Activated CD8-positive, alpha-beta memory T cell treated with anti-CD3 and anti-CD28 coated beads, Interleukin-2, amount 50 U/mL, for 24 hours (primary cell): ENCODE data around the gene SUSD4.
"Not testable (repeated sequence)": the region's sequence is repeated elsewhere in the genome, so short reads cannot be mapped to it uniquely, and the experiment has no call there.

Source experiments
- DNase-seq: peaks from one replicate; pipeline ENCODE4 v3.0.0-alpha.2; 2020; ENCODE audit errors: extremely low read depth

Gene SUSD4

DNA sequence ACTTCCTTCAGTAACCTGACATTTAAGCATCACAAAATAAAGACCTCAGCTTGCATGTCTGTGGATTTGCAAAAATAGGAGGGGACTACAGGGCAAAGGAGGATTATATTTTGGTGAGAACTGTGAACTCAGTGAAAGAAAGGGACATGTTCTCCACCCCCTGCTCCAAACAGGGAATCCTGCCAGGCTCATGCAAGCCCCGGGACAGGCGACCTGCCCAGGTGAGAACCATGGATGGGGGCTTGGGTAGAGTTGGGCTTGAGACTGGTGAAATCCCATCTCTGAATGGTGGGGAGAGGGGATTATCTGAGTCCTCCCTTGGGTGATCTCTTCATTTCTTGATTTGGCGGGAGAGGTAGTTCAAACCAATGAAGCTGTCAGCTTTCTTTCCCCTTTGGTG, 110.1 kb downstream of the SUSD4 start:
- DNase-seq = no peak

DNA sequence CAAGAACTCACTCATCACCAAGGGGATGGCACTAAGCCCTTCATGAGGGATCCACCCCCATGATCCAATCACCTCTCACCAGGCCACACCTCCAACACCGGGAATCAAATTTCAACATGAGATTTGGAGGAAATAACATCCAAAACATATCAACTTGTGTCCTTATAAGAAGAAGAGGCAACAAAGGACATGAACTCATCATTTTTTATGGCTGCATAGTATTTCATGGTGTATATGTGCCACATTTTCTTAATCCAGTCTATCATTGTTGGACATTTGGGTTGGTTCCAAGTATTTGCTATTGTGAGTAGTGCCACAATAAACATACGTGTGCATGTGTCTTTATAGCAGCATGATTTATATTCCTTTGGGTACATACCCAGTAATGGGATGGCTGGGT, 112.6 kb downstream of the SUSD4 start:
- DNase-seq = not testable (repeated sequence)

DNA sequence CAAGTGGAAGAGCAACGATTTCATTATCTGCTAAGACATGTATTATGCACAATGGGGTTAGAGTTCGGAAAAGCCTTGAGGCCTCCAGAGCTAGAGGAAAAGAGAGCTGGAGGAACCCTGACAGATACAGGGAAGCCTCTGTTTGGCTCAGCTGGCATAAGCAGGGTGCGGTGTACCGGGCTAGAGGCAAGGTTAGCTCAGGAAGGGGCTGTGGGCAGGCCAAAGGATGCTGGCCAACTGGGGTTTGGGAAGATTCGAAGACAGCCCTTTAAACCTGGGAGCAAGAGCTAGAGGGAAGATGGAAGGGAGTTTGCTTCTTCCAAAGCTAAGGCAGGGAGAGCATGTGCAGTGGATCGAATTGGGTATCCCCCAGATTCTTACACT, 113.4 kb downstream of the SUSD4 start:
- DNase-seq = no peak

DNA sequence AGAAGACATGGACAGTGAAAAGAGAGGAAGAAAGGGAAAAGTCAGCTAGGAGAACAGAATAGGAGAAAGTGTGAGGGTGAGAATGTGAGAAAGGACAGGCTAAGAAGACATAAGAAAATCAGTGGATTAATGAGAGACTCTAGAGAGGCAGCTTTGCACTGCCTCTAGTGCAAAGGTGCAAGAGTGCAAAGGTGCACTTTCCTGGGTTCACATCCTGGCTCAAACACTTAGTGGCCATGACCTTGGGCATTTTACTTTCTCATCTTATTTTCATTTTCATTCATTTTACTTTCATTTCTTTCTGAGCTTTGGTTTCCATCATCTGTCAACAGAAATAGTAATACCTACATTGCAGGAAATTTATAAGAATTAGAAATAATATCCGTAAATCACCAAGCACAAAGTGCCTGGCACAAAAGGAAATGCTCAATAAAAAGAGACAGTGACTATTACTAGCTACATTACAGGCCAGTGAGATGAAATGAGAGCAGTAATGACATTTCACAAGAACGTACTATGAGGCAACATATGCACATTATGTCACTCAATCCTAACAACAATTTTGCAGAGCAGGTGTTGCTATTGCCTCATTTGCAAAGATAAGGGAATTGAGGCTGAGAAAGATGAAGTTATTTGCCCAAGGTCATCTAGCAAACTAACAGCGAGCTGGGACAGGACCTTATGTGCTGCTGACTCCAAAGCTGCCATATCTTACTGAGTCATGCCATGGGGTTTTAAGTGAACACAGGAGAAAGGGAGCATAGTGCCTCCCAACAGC, 113.9 kb downstream of the SUSD4 start:
- no peak for DNase-seq

DNA sequence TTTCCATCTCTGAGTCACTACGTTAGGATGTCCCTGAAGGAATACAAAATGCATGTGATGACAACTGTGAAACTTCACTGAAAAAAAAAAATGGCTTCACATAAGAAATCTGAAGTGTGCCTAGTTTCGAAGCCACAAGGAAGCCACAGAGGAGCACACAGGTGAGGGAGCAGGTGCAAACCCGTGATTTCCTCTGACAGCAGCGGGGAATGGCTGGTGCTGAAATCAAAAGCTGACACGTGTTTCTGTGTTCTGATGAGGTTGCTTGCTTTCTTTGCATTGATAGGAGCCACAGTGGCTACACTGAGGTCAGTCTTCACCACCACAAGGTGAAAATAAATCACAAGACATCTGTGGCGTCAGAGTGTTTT, 115.2 kb downstream of the SUSD4 start:
- no peak for DNase-seq

DNA sequence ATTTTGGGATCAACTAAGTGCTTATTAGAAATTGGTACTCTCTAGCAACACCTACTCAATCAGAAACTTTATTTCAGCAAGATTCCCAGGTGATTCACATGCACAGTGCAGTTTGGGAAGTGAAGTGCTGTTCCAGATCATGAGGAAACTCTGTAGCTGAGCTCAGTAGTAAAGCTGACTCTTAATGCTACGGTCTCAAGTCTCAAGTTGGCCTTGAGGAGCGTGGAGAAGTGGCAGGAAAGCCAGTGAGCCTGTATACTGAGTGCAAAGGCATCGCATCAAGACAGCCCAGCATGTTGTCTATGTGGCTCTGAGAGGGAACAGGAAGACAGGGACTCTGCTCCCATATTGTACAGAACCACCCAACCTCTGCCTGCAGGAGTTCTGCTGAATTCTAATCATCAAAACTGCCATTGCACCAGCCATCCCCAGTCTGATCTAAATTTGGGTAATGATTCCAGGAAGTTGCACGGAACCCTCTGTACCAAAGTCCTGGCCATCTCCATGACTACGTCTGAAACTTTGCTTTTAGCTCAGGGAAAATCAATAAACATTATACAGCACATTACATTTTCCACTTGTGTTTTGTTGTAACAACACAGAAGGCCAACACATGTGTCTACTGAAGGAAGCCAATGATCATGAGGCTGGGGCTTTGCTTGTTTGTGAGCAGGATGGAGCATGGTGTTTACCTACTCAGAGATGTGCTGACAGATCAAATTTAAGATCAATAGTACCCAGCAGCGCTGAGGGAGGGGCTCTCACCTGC, 115.8 kb downstream of the SUSD4 start:
- DNase-seq = no peak

DNA sequence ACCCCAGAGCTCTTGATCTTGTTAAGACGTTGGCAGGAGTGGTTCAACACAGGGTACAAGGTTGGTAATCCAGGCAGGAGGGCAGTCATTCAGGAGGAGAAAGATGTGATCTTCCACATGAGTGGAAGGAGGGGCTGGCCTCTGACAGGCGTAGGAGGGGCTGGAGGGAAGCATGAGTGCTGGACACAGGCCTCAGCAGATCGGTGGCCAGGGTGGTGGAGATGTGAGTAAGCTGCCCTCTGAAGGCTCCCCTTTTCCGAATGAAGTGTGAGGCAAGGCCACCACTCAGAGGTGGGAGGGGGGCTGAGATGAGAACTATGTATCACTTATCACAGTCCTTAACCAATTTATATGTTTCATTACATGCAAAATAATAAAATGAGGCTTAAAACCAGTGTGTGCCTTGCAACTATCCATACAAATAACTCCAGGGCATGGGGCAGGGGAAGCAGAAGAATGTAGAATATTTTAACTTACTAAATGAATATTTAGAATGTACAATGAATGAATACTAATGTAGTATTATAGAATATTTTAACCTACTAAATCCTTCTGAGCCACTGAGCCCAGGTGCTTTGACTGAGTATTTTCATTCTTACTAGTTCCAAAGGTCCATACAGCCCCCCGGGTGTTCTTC, 117.4 kb downstream of the SUSD4 start:
- DNase-seq = no peak

DNA sequence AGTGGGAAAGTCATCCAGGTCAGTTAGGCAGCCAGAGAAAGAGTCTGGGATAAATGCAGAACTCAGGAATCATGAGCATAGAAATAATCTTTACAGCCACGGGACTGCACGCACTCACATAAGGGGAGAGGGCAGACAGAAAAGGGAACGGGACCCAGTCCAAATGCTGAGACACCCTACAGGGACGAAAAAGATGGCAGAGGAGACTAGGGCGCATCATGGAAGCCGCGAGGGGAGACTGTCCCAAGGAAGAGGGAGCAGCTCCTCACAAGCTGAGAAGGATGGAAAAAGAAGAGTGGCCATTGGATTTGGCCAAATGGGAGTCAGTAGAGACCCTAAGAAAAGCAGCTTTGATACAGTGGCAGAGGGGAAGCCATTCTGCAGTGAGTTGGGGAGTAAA, 118.0 kb downstream of the SUSD4 start:
- no peak for DNase-seq

DNA sequence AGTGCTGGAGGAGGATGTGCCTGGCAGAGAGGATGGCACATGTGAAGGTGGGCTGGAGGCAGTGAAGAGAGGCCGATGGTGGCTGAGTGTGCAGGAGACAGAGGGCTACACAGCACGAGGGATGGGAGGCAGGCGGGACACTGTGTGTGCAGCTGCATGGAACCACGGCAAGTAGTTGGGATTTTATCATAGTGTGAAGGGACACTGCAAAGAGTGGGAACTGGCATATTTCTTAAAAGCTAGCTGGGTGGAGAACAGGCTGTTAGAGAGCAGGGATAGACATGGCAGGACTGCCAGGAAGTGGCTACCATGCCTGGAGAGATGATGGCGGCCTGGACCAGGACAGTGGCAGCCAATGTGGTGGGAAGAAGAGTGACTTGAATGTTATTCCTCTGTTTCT, 118.6 kb downstream of the SUSD4 start:
- no peak for DNase-seq

DNA sequence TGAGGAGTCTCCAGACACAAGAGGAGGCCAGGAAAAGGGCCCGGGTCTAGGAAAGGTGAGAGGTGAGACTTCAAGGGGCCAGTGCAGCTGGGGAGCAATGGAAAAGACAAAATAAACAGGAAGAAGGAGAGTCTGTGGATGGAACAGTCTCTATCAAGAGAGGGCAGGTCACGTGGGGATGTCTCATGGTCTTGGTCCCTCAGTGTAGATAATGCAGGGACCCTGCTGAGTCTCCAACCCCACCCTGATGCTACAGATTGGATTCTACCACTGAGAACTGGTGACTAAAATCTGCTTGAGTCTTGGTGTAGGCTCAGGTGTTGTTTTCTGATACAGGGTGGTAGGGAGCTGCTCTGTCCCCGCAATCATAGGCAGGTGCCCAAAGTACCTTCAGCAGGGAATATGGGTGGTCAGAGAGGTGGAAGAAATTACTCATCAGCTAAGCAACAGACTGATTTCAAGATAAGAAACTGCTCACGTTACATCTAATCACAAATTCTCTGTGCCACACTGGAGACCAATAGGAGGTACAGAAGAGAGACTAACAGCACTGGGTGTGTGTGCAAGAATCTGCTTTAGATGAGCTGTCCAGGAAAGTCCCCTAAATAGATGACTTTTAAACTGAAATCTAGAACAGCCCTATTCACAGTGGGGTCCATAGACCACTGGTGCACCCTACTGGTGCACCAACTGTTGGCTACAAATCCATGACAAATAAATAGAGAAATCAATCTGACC, 119.4 kb downstream of the SUSD4 start:
- peak; percentile 18 for DNase-seq

DNA sequence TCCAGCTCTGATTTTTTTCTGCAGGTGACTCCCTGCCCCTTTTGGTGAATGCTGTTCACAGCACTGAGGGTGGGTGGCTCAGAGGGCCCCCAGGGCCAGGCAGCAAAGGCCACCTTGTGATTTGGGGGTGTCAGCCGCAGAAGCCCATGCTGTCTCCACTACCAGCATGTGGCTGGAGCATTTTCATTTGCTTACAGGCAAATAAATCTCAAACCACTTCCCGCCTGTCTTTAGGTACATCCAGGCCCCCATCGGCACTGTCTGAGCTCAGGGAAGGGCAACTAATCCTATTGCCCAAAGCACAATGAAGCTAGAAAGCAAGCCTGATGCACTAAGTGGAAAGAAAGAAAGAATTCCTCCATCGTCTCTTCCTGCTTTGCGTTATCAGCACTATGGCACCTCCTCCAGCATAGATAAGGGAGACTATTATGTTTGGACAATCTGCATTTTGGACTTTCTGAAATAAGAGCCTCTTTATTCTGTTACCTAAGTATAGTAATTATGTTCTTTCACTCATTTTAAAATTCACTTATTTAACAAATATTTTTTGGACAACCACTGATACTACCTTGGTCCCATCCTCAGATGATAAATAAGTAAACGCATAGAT, 120.4 kb downstream of the SUSD4 start:
- DNase-seq = no peak

DNA sequence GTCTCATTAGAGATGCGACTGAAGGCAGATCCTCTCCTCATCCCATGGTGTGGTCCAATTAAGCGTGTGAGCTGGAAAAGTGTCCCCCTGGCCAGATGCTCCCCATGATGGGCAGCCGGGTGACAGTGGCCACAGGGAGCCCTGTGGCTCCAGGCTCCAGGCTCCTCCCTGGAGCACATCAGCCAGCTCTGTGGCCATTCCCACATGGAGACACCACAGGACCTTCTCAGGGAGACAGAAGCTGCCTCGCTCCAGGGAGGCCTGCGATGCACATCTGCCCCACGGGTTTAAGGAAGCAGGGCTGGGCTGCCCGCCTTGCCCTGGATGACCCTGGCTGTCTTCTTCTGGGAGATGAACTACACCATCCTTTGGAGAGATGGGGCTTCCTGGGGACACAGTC, 121.0 kb downstream of the SUSD4 start:
- DNase-seq = no peak

DNA sequence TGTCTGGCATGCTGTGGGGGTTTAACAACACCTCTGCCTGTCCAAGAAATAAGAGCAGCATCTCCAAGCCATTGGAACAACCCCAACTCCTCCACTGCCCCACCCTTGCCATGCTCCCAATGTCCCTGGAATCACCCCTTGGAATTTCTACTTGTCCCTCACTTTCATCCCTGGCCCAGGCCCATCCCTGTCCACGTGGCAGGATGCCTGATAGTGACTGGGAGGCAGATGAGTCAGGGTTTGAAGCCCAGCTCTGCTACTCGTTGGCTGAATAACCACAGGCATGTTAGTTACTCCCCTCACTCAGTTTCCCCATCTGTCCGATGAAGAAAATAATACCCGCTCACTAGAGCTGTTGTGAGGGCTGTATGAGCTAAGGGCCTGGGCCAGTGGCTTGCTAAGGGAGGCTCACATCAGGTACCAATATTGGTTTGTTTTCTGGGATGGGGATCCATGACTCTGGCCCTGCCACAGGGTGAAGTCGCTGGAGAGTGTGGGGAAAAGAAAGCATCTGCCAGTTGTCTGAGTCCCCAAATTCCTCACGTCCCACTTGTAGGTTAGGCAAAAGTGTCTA, 121.5 kb downstream of the SUSD4 start:
- no peak for DNase-seq

DNA sequence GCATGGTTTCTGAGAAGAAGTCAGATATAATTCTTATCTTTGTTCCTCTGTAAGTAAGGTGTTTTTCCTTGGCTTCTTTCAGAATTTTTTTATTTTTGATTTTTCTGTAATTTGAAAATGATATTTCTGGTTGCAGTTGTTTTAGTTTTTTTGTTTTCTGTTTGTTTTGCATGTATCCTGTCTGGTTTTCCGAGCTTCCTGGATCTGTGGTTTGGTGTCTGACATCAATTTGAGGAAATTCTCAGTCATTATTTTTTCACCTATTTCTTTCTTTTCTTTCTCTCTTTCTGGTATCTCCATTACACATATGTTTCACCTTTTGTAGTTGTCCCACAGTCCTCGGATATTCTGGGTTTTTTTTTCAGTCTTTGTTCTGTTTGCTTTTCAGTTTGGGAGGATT, 123.9 kb downstream of the SUSD4 start:
- DNase-seq = no peak

DNA sequence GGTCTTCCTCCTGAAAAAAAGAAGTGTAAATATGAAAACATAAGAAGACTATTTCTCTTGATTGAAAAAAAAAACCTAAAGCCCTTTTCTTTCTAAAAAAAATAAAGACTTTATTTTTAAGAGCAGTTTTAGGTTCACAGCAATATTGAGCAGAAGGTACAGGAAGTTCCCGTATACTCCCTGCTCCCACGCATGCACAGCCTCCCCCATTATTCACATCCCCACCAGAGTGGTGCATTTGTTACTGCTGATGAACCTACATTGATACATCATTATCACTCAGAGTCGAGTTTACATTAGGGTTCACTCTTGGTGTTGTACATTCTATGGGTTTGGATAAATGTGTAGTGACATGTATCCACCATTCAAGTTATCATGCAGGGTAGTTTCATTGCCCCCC, 128.9 kb downstream of the SUSD4 start:
- no peak for DNase-seq

DNA sequence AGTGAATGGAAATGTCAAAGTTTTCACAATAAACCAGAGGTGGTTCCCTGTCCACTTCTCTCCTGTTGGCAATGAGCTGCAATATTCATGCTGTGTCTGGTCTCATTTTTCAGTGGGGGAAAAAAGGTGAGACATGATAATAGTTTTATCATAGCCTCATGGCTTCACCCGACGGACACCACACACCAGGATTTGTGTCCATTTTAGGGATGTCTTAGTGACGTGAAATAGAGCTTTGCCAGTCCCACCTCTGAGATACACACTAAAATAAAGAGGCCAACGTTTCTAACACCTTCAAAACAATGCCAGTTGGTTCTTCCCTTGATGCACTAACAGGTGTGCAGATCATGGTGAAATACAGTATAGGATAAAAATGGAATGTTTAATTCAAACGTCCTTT, 129.4 kb downstream of the SUSD4 start:
- DNase-seq = no peak

DNA sequence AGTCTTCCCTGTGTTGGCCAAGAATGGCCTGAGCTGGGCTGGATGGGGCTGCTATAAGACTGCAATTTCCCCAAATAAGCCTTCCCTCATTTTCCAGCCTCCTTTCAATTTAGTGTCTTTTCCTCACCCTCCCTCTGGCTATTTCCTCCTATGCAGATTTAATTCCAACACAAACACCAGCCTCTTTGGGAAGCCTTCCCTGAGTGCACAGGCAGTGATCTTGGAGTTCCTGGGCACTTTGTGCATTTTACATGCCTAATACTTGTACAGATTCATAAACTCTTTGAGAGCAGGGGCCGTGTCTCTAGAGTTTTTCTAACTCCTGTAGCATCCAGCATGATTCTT, 129.8 kb downstream of the SUSD4 start:
- no peak for DNase-seq

DNA sequence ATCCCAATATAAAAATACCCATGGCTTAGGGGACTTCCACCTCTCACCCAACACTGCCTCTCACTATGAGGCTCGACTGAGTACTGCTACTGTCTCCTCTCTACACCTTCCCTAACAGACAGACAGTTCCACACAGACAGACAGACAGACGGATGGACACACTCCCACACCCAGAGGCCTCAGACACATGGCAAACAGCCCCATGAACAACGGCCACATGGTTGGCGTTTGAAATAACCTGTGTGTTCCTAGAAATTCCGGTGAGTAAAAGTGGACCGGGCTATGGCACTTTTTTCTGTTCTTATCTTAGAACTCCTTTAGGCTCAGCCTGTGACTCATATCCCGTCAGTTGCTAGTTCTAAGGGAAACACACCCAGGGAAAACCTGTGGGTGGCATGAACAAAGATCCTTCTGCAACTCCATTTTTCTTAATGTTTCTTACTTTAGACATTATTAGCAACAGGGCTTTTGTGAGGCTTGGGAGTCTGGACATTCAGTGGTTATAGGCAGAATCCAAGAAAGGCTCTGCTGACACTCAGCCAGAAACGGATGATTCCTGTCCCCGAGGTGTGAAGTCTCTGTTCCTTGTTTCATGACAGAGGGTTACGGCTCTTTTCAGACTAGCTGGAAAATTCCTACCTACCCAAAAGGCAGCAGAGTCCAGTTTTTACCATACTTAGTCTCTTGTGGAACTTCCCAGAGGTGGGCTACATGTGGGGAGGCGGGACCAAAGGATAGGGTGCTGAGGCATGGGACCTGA, 130.4 kb downstream of the SUSD4 start:
- no peak for DNase-seq

DNA sequence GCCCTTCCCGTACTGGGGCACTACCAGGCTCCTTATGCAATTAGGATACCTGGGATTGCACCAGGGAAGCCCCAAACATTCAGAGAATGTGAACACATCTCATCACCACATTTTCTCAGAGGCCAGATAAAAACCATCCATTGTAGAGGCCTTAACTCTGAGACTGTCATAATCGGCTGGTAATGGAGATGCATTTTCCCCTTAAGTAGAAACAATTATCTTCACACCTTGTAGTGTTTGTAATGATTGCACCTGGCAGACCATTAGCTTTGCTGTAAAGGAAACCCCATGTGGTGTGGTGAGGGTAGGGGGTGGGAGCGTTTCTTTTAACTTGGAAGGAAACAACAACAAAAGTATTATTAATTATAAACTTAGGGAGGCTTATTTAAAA, 131.0 kb downstream of the SUSD4 start:
- DNase-seq = no peak

DNA sequence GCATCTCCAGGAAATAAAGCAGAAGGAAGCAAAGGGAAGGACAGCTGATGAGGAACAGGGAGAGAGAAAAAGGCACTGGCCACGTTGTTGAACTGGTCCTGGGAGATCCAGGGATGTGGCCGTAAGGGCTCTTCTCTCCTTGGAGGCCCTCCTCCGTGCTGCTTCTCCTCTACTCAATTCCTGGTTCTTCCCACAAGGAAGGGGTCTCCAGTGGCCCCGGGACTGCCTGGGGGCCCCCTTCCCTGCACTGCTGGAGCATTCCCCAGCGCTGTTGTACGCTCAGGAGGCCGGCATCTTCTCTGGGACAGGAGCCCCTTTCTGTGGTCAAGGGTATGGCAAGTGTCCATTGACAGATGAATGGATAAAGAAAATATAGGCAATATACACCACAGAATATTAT, 132.4 kb downstream of the SUSD4 start:
- DNase-seq = no peak

DNA sequence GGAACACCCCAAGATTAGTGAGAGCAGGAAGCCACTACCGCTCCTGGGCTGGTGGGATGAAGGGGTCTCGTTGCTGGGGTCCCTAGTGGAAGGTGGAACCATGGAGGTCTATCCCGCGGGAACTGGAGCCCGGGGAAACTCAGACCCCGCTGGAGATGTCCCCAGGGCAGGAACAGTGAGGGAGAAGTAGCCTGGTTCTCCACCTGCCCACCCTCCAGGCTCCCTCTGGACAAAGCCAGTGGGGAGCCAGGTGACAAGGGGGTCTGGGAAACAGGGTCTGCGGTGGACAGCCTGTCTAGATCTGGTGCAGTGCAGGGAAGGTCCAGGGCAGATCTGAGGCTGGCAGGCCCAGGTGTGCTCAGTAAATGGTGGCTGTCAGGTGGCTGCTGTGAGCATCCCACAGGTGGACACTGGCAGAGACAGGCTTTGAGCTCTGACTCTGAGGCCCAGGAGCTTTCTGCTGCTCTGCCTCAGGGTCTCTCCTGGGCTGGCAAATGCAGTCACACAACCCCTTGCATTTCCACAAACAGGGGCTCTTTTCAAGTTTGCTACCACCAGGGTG, 132.9 kb downstream of the SUSD4 start:
- DNase-seq = no peak
